Suprapubic skin (tissue), 3 donors: ENCODE results near the gene WWC1.

Experiments
- CTCF ChIP-seq, 2 donors: fragments of 200-600 bp in 1 of 2; fragments of 450-650 bp in 1 of 2; sonication (generic) in 1 of 2; IDR thresholded peaks; one replicate each; pipeline ENCODE4 v1.5.1; 2016 to 2019; ENCODE audit warnings: antibody characterized with exemption in 2 of 2, mild to moderate bottlenecking in 1 of 2, moderate library complexity in 1 of 2
- EP300 ChIP-seq: sonication (generic); formaldehyde crosslinking; IDR thresholded peaks from one replicate; pipeline ENCODE4 v1.6.1; 2017; ENCODE audit warnings: antibody characterized with exemption

- TF ChIP-seq CTCF (IDR thresholded peaks at IDR 0.05) (no peak), EP300 (no peak)
Measured at GRCh38 chr5:168364151-168364661, 72.8 kb downstream of the WWC1 start.
